ENCODE results near the gene DNAJC2. TPM values are rescaled to one million over a fixed set of nuclear protein-coding genes. Genes with fewer than 3 reads are reported as not detected.
"Not testable (repeated sequence)": the region's sequence is repeated elsewhere in the genome, so short reads cannot be mapped to it uniquely, and the experiment has no call there.

The DNAJC2 gene
- total RNA-seq, 1 experiment from 2014 or later = 71.6 TPM

GRCh38 chr7:103264054-103264453 lies 80.5 kb downstream of the DNAJC2 start:
- DNase-seq; H3K9me3 Mint-ChIP-seq (ENCODE audit: unreplicated experiment); H3K4me1 Mint-ChIP-seq (ENCODE audit: low read depth, unreplicated experiment); H3K36me3 ChIP-seq (ENCODE audit: control insufficient read depth, insufficient read depth, low read length); H3K4me1 ChIP-seq; H3K27ac Mint-ChIP-seq (ENCODE audit: unreplicated experiment); H3K4me3 ChIP-seq (ENCODE audit: low read depth, low read length); H3K27me3 ChIP-seq (replicated peaks; ENCODE audit: control insufficient read depth, insufficient read depth, low read length); H3K4me3 Mint-ChIP-seq (ENCODE audit: unreplicated experiment); CTCF ChIA-PET; intact Hi-C loops (cut with micrococcal nuclease; ENCODE audit: unreplicated experiment); BruUV-seq (replicated peaks); POLR2A ChIA-PET; H3K36me3 Mint-ChIP-seq (ENCODE audit: insufficient read depth, unreplicated experiment); H3K9me3 ChIP-seq: not testable (repeated sequence)
- H3K27me3 Mint-ChIP-seq (ENCODE audit: insufficient read depth, unreplicated experiment) = peaks cover 16% of the 10 kb centered on the region

Other genes starting within 250 kb of the DNAJC2 start
- gene NAPEPLD, start 195.7 kb downstream of the DNAJC2 start, total RNA-seq (2022) = 16.9 and 18.9 TPM in 2 replicates
- gene PMPCB, start 47.3 kb downstream of the DNAJC2 start, total RNA-seq (2022) = 77.6 and 90.9 TPM in 2 replicates
- gene PSMC2, start 2.9 kb upstream of the DNAJC2 start, total RNA-seq (2022) = 200 and 208 TPM in 2 replicates
- gene SLC26A5, start 101.4 kb upstream of the DNAJC2 start, total RNA-seq (2022) = 1.1 and 1.5 TPM in 2 replicates